ENCODE data around the gene FBLN7.

FBLN7 gene

DNA sequence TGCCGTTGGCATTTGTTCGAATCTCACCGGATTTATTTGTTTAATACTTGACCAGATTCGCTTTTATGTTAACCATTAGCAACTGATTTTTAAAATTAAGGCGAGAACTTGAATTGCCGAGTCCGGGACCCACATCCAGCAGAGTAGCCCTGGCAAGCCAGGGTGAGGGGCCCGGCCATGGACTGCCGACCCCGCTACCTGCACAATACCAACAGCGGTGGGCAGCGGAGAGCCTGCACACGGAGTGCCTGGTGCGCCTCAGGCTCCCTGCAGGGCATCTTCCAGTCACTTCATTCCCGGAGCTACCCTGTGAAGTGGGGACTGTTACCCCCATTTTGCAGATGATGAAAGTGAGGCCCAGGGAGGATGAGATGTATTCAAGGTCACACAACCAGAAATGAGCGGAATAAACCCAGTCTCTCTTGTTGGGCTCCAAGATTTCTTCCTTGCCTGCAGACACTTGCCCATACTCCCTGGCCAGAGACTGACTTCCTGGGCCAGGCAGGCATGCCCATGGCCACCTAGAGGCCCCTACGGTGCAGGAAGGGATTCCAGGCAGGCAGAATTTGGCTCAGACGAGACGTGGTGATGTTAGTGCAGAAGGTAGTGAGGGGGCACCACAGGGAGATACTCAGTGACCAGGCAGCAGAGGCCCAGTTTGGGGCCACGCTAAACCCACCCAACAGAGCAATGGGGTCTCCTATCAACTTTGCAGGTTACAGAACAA, 2.9 kb downstream of the FBLN7 start:
- no peak for ATAC-seq

DNA sequence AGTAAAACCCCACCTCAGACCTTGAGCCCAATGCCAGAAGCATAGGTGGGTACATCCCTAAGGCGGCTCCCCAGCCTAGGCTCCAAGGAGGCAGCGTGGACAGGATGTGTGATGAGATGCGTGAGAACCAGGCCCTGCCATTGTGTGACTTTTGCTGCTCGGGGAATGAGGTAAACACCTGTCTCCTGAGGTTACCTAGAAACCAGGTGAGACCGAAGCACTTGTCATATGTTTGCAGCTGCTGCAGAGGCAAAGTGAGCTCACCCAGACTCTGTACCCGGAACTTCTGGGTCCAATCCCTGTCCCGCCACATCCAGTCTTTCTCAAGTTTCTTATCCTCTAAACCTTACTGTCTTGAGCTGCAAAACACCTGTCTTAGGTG, 3.4 kb downstream of the FBLN7 start:
- no peak for ATAC-seq

GRCh38 chr2:112142525-112143078, 4.4 kb downstream of the FBLN7 start:
- no peak for ATAC-seq

DNA sequence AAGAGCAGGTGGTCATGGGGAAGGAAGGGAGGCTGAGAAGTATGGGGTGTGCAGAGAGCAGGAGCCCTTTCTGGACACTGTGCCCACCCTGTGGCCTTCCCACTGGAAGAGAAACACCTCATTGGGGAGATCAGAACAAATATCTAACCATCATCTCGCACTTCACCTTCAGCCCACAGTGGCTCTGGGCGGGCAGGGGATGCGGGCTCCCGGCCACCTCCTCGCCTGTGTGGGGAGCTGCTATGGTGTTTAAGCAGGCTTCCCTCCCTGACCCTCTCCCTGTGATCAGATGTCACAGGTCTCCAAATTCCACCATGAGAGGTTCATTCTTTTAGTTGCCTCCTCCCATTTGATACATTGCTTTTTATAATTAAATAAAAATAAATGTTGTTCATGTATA, 5.0 kb downstream of the FBLN7 start:
- no peak for ATAC-seq

DNA sequence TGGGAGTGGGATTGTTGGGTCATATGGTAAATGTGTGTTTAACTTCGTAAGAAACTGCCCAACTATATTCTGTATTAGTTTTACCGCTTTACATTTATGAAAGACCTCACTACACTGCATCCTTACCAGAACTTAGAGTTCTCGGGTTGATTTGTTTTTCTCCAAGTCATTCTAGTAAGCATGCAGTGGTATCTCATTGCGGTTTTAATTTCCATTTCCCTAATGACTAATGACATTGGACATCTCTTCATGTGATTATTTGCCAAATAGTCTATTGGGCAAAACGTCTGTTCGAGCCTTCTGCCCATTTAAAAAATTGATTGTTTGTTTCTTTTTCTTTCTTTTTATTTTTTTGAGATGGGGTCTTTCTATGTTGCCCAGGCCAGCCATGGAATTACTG, 6.8 kb downstream of the FBLN7 start:
- ATAC-seq: no peak

DNA sequence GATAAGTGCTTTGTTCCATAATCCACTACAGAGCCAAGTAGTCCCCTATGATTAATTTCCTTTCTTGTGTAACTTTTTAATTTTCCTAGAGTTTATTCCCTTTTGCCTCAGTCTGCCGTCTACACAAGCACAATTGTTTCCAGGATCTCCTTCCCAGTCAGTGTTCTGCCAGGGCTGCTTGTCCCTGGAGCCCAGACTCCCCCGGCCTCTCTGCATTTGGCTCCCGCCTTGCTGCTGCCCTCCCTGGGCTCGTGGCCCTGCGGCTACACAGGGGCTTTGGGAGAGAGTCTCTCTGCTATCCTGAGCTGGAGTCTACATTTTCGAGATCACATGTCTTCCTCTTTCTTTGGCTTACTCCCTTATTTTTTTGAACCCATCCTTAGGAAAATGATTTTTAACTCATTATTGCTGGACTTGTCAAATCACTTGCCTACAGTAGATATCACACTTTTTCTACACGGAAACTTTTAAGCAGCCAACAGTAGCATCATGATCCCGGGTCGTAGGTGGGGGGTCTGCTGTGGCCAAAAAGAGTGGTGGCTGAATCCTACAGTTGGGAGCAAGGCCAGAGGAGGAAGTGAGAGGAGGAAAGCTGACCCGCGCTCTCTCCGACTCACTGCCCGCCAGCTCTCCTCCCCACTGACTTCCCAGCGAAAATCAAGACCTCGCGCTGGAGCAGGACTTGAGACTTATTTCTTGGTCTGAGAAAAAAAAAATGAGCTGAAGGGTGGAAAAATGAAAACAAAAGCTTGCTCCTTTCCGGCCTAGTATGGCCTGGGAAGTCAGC, 9.4 kb downstream of the FBLN7 start:
- no peak for ATAC-seq

DNA sequence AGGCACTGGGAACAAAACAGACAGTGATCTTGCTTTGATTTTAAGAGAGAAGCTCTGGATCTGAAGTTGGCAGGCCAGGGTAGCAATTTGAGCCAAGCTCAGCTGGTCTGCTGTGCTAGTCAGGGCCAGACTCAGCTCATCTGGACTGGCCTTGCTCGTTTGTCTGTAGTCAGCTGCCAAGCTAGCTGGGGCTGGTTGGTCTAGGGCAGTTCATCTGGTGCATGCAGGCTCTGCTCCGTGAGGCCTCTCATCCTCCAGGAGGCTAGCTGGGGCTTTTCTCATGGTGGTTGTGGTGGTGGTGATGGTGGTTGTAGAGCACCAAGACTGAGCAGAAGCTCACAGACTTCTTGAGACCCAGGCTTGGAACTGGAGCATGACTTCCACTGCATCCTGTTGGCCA, 10.3 kb downstream of the FBLN7 start:
- no peak for ATAC-seq

DNA sequence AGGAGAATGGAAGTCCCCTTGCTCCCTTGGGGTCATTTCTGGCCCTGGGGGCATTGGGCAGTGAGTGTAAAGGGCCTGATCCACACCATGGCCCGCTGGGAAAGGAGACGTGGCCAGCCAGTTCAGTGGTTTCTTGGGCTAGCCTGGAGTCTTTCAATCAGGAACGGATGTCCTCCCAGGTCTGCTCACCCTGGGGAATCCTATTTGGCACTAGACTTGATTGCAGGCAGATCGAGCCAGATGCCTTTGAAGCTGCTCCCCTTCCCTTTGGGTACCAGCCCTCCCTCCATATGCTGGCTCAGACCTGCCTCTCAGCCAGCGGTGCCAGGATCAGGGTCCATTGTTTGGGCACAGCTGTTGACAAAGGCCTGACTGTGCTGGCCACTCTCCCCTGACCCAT, 11.0 kb downstream of the FBLN7 start:
- ATAC-seq: no peak

DNA sequence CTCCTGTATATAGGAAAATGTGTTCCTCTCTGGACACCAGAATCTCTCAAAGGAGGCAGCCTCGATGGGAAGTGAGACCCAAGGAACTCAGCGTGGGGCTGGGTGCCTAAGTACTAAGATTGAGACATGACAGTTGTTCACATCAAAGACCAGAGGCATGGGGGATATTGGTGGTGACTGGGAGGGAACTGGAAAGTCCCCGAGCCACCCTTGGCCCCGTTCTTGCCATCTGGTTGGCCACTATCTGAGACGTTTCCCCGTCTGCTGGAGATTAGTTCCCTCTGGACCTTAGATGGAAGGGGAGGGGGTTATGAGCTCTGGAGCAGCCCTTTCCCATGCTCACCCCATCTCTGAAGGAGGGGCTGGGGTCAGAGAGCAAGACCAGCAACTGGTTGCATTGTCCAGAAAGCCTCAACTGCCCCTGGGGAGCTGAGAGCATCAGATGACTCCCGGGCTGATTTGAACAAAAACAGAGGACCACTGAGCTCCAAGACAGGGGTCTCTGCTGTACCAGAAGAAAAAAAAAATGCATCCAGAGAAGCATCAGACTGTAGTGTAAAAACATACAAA, 11.8 kb downstream of the FBLN7 start:
- no peak for ATAC-seq

GRCh38 chr2:112150447-112150846, 12.3 kb downstream of the FBLN7 start:
- no peak for ATAC-seq

- ATAC-seq: no peak
Measured at GRCh38 chr2:112150851-112151250, 12.7 kb downstream of the FBLN7 start.

- no peak for ATAC-seq
Measured at GRCh38 chr2:112151271-112151670, 13.1 kb downstream of the FBLN7 start.

GRCh38 chr2:112151701-112152440, 13.7 kb downstream of the FBLN7 start:
- no peak for ATAC-seq

- ATAC-seq: no peak
Measured at GRCh38 chr2:112152476-112153178, 14.4 kb downstream of the FBLN7 start.

- ATAC-seq: no peak
Measured at GRCh38 chr2:112153179-112153490, 14.9 kb downstream of the FBLN7 start.

DNA sequence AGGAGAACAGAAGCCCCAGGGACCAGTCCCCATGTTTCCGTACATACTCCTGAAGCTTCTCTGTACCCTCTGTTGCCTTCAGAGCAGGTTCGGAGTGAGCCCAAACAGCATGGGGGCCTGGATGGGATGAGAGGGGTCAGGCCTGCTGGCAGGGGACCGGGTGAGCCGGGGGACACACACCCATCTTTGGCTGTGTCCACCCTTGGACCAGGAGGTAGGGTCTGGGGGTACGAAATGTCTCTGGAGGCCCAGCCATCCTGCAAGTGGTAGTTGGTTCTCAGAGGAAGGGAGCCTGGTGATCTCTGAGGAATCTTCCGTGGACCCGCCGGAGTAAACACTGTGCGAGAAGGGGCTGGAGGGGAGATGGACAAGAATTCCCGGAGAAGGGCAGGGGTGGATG, 15.3 kb downstream of the FBLN7 start:
- no peak for ATAC-seq

DNA sequence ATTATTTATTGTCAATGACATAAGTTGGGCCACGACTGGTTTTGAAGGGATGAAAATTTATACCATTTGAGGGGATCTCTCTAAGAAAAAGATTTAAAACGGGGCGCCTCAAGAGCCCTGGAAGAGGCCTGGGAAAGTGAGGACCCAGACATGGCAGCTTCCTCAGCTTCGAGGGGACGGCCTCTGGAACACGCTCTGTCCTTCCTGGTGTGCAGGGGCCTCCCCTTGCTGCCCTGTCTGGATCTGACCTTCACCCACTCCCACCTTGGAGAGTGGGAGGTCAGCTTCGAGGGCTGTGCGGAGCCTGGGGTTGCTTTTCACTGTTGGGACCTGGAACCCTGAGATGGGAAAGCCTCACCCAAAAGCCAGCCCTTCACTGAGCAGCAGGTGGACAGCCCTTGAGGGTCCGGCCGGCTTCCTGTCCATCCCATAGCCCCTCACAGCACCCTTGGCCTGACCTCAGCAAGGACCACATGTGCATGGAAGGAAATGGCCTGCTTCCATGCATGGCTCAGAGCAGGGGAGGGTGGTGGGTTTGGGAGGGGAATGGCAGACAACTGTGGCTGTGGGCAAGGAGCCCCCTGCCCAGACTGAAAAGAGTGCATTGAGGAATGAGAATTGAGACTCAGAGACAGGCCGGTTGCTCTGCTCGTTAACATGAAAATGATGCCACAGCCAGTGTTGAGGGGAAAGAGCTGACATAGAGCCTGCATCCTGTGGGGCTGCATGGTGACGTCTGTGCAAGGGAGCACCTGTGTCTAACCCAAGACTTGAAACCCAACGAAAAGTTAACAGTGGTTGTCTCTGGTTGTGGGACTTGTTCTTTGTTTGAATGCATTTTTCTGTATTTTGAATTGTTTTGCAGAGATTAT, 16.3 kb downstream of the FBLN7 start:
- peak; percentile 50 to 62 for ATAC-seq

DNA sequence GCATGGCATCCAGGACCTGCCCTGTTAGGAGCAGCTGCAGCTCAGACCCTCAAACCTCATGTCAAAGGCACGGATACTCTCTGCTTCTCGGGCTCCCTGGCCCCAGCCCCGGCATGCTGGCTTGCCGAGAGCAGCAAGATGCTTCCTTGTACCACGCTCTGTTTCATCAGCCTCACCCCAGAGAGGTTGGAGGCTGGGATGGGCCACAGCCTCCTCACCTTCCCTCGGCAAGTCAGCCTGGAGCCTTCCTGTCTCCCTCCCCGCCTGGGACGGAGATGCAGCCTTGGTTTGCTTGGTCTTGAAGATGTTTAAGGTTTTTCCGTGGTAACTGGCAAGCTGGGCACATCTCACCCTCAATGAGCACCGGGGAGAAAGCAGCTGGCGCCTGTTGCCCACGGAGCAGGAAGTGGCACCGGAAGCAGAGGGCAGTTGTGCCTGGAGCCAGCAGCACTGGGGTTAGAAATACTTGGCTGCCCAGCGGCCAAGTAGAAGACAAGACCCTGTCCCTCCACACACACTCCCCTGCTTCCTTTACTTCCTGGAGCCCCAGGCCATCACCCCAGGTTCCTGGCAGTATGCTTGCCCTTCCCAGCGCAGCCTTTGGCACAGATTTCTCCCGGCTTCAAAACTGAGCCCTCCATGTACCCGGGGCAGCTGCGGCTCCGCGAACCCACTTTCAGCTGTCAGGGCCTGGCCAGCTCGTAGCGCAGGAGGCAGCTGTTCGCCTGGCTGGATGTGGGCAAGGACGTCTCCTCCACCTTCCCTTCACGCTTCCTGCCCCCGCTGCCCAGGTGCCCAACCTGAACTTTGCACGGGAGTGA, 17.4 kb downstream of the FBLN7 start:
- peak; percentile 26 to 61 for ATAC-seq

- peak in 1 of 2 donors; percentile 25 for ATAC-seq
Measured at GRCh38 chr2:112156152-112156986, 18.2 kb downstream of the FBLN7 start.

DNA sequence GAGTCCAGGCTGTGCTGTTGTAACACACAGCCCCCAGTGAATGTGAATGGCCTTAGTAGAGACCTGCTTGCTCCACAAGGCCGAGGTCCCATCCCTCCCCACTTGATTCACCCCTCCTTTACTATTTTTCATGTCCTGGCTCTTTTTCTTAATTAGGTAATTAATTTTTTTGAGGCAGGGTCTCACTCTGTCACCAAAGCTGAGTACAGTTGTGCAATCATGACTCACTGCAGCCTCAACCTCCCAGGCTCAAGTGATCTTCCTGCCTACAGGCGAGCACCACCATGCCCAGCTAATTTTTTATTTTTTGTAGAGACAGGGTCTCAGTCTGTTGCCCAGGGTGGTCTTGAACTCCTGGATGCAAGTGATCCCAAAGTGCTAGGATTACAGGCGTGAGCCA, 19.3 kb downstream of the FBLN7 start:
- ATAC-seq: no peak

Measured in activated CD4-positive, CD25-positive, alpha-beta regulatory T cell treated with anti-CD3 and anti-CD28 coated beads, Interleukin-2, amount 50 U/mL, for 24 hours (primary cell).